Activated CD4-positive, alpha-beta T cell treated with anti-CD3 and anti-CD28 coated beads for 36 hours (primary cell): ENCODE measurements around the gene AQP6. TPM values are rescaled to one million over a fixed set of nuclear protein-coding genes. Genes with fewer than 3 reads are reported as not detected.

ENCODE experiments used
- ATAC-seq: fragments of 200-7000 bp; cut with Tn5 transposase; one replicate; pipeline ENCODE4 v1.10.0; 2021; ENCODE audit warnings: mild to moderate bottlenecking, moderate library complexity
- CTCF ChIA-PET: fragments of 350-600 bp; sonication (Branson Sonifier 250); formaldehyde crosslinking; loops from one replicate; lab custom pipeline; 2021; ENCODE audit warnings: antibody characterized with exemption; lab: Charles Lee
- POLR2A ChIA-PET: fragments of 350-600 bp; sonication (Branson Sonifier 250); formaldehyde crosslinking; loops from one replicate; lab custom pipeline; 2021; ENCODE audit warnings: antibody characterized with exemption, inconsistent platforms; lab: Charles Lee
- DNase-seq: peaks from one replicate; pipeline ENCODE4 v3.0.0-alpha.2; 2020
- H3K27ac Mint-ChIP-seq: one replicate; pipeline ENCODE4 v1.8.0; 2021; ENCODE audit warnings: mixed read lengths
- H3K27me3 Mint-ChIP-seq: one replicate; pipeline ENCODE4 v1.8.0; 2021; ENCODE audit warnings: mixed read lengths
- H3K36me3 Mint-ChIP-seq: one replicate; pipeline ENCODE4 v1.8.0; 2021; ENCODE audit warnings: low read depth, mixed read lengths
- H3K4me1 Mint-ChIP-seq: one replicate; pipeline ENCODE4 v1.8.0; 2021; ENCODE audit warnings: mixed read lengths
- H3K4me3 Mint-ChIP-seq: one replicate; pipeline ENCODE4 v1.8.0; 2021; ENCODE audit warnings: mild to moderate bottlenecking, moderate library complexity, mixed read lengths
- H3K9me3 Mint-ChIP-seq: one replicate; pipeline ENCODE4 v1.8.0; 2021; ENCODE audit warnings: low read depth, mixed read lengths
- intact Hi-C, 2 experiments: fragments of 100-400 bp; cut with DNase I in 1 of 2; cut with micrococcal nuclease in 1 of 2; formaldehyde crosslinking; loops; one replicate each; pipeline versions ENCODE4 v1.14.2 to v1.15.1; 2022 to 2024; cut with DNase I, micrococcal nuclease
- total RNA-seq, 2 experiments: library from RNA; stranded (reverse); gene quantifications; one replicate each; pipeline ENCODE4 v1.2.3, GENCODE V29; 2021

Gene AQP6, protein sequence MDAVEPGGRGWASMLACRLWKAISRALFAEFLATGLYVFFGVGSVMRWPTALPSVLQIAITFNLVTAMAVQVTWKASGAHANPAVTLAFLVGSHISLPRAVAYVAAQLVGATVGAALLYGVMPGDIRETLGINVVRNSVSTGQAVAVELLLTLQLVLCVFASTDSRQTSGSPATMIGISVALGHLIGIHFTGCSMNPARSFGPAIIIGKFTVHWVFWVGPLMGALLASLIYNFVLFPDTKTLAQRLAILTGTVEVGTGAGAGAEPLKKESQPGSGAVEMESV
- total RNA-seq: not detected

DNA sequence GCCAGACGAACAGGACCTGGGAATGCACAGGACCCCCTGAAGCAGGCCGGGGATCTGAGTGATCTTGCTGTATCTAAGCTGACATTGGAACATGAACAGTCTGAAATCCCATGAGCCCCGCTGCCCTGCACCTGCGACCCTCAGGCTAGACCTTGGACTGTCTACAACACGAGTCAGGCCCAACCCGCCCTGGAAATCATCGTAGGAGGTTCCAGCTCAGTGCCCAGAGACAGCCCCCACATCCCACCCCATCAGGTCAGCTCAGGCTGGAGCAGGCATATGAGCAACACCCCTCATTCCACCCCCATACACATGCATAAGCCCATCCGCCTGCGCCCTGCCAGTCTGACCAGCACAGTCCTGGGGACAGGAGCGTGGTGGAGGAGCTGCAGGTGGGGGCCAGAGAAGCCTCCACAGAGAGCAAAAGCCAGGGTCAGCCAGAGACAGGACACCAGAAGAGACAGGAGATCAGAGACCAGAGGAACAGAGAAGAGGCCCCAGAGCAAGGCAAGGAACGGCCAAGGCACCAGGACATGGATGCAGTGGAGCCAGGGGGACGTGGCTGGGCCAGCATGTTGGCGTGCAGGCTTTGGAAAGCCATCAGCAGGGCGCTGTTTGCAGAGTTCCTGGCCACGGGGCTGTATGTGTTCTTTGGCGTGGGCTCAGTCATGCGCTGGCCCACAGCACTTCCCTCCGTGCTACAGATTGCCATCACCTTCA, at the start of gene AQP6:
TSS of gene AQP6 (plus strand) at position 307 of the 720 bp plus-strand sequence. CDS start at position 534, 227 bp downstream.
- H3K9me3 Mint-ChIP-seq: no peaks in the 10 kb centered on the region
- POLR2A ChIA-PET: no interaction called here
- no peaks in the 10 kb centered on the region for H3K36me3 Mint-ChIP-seq
- intact Hi-C loops: no loop called here
- H3K27me3 Mint-ChIP-seq: peaks cover 5% of the 10 kb centered on the region
- H3K4me1 Mint-ChIP-seq: no peaks in the 10 kb centered on the region
- ATAC-seq (no peak), DNase-seq (no peak)
- CTCF ChIA-PET: interaction anchor here (0.9 to 1.1 kb wide), 2 partner anchors 67 to 82 kb away, joined by 4 read pairs; no protein-coding TSS in a partner anchor
- no peak within 1 kb of the TSS for H3K4me3 Mint-ChIP-seq
- no peak within 1 kb of the TSS for H3K27ac Mint-ChIP-seq

DNA sequence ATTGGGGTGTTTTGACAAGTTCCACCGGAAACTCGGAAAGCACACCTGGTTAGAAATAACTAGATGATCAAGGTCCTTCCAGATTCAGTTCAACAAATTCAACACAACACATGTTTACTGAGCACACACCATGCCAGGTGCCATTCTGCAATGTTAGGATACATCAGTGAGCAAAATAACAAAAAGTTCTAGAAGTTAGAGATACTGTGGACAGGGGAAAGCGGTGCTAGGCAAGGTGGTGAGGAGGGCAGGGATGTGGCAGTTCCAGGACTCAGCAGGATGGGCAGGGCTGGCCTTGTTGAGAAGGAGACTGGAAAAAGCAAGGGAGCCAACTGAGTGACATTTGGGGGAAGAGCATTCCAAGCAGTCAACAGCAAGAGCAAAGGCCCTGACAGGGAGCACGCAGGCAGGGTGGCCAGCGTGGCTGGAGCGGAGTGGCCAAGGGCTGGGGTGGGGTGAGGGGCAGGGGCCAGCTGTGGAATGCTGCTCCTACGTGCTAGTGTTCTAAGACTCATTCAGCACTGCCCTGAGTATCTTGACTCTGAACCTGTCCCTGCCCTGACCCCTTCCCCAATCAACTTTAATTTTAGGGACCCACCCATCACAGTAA, 49.6 kb upstream of the AQP6 start:
- Mint-ChIP-seq H3K4me3 (no peak overlapping the region), H3K27me3 (no peaks in the 10 kb centered on the region), H3K27ac (no peak overlapping the region), H3K36me3 (no peaks in the 10 kb centered on the region), H3K4me1 (no peaks in the 10 kb centered on the region), H3K9me3 (no peaks in the 10 kb centered on the region)
- ChIA-PET CTCF (no interaction called here), POLR2A (interaction anchor here (0.6 kb wide), 1 partner anchor 124 kb away, joined by 6 read pairs; no protein-coding TSS in a partner anchor)
- no peak for ATAC-seq
- intact Hi-C loops: no loop called here
- no peak for DNase-seq

DNA sequence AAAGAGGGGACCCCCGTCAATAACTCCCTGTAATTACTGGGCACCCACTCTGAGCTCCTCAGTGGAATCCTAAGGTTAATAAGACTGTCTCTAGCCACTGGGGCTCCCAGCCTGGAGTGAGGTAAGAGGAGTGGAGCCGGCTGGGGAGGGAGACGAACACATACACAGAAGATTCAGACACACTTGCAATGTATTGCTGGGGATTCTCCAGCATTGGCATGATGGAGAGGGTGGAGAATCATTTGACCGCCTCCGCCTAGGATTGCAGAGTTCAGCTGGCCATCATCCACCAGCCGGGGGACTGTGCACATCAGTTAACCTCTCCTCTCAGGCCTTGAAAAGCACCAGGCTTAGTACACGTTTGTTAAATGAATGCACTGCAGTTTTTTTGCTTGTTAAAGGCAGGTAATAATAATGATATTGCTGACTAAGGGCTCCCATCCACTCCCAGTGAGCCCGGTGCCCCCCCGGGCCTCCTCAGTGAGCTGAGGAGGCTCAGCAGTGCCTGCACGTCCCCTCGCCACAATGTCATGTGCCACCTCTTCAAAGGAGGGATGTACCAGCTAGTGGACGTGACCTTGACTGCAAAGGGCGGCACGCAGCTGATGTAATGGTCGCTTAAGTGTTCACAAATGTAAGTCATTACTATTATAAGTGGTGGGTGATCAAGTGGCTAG, 48.7 kb upstream of the AQP6 start:
- DNase-seq (no peak), ATAC-seq (no peak)
- Mint-ChIP-seq H3K27ac (no peak overlapping the region), H3K36me3 (no peaks in the 10 kb centered on the region), H3K4me3 (no peak overlapping the region), H3K9me3 (no peaks in the 10 kb centered on the region), H3K4me1 (no peaks in the 10 kb centered on the region), H3K27me3 (no peaks in the 10 kb centered on the region)
- POLR2A ChIA-PET: interaction anchor here (0.6 kb wide), 1 partner anchor 125 kb away, joined by 6 read pairs; no protein-coding TSS in a partner anchor
- intact Hi-C loops: no loop called here
- CTCF ChIA-PET: interaction anchor here (0.8 kb wide), 1 partner anchor 146 kb away, joined by 3 read pairs; no protein-coding TSS in a partner anchor

DNA sequence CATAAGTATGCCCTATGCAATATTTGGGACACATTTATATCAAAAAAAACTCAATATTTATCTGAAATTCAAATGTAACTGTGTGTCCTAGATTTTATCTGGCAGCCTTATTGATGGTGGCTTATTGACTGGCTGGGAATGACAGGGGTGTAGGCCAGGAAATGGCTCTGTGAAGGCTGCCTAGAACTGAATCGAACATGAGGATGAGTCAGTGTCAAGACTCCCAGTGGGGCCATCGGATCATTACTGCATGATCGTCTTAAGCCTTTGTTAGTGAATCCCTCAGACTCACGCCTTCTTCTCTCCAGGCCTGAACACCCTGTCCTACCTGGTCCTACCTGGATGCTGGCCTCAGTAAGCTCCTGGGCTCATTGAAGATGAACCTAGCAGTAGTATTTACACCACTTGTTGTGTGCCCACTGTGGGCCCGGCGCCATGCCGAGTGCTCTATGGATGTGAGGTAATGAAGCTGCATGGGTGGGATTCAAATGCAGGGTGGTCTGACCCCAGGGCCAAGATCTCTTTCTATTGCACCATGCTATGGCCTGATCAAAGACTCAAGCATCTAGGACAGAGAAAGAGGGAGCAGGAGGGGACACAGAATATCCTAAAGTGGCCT, 48.0 kb upstream of the AQP6 start:
- H3K4me1 Mint-ChIP-seq: no peaks in the 10 kb centered on the region
- intact Hi-C loops: no loop called here
- H3K27ac Mint-ChIP-seq: no peak overlapping the region
- no peaks in the 10 kb centered on the region for H3K9me3 Mint-ChIP-seq
- no peaks in the 10 kb centered on the region for H3K27me3 Mint-ChIP-seq
- CTCF ChIA-PET: interaction anchor here (0.8 kb wide), 1 partner anchor 146 kb away, joined by 3 read pairs; no protein-coding TSS in a partner anchor
- POLR2A ChIA-PET: no interaction called here
- ATAC-seq (no peak), DNase-seq (no peak)
- H3K36me3 Mint-ChIP-seq: no peaks in the 10 kb centered on the region
- no peak overlapping the region for H3K4me3 Mint-ChIP-seq

- Mint-ChIP-seq H3K4me3 (no peak overlapping the region), H3K4me1 (no peaks in the 10 kb centered on the region), H3K36me3 (no peaks in the 10 kb centered on the region), H3K27ac (no peak overlapping the region), H3K9me3 (no peaks in the 10 kb centered on the region), H3K27me3 (no peaks in the 10 kb centered on the region)
- ATAC-seq: no peak
- POLR2A ChIA-PET: no interaction called here
- DNase-seq: no peak
- CTCF ChIA-PET: interaction anchor here (0.6 kb wide), 1 partner anchor 86 kb away, joined by 3 read pairs; no protein-coding TSS in a partner anchor
- intact Hi-C loops: no loop called here
Measured at GRCh38 chr12:49925433-49926204, 47.1 kb upstream of the AQP6 start.

DNA sequence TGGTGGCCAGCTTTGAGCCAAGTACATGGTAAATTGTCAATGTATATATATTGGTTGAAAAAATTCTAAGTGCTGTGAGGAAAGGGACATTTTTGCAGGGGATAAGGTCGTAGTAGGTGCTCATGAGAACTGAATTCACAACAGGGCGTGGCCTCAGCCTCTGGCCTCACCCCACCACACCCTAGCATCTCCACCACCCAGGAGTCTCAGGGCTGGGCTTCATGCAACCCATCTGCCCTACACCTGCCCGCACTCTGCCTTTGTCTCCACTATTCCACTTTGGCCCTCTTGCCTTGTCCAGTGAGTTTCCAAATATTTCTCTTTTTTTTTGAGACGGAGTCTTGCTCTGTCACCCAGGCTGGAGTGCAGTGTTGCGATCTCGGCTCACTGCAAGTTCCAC, 44.3 kb upstream of the AQP6 start:
- no peaks in the 10 kb centered on the region for H3K27me3 Mint-ChIP-seq
- ATAC-seq: no peak

DNA sequence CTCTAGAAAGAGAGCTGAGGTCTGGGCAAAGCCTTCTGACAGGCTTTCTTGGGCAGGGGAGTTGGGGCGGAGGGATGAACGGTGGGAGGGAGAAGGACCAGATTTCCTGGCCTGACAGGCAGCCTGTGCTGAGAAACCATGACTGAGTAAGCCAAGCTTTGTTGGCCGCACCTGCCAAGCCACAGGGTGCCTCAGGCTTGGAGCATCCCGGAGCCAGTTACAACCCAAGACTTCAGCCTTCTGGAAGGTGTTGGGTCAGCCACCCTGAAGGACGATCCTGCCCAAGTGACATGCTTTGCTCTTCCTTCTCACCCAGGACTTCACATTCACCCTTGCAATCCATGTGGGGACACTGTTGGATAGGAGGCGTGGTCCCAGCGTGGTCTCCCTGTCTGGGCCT, 43.2 kb upstream of the AQP6 start:
- H3K4me1 Mint-ChIP-seq: peaks cover 7% of the 10 kb centered on the region
- intact Hi-C loops: no loop called here
- no peak for ATAC-seq
- H3K4me3 Mint-ChIP-seq: no peak overlapping the region
- POLR2A ChIA-PET: no interaction called here
- no peak for DNase-seq
- no peak overlapping the region for H3K27ac Mint-ChIP-seq
- H3K9me3 Mint-ChIP-seq: no peaks in the 10 kb centered on the region
- CTCF ChIA-PET: interaction anchor here (0.6 to 3.3 kb wide), 3 partner anchors 17 to 353 kb away, joined by 3 to 23 read pairs (median 3); no protein-coding TSS in a partner anchor
- no peaks in the 10 kb centered on the region for H3K27me3 Mint-ChIP-seq
- H3K36me3 Mint-ChIP-seq: no peaks in the 10 kb centered on the region

More for the DNA sequence above, 44.3 kb upstream of the AQP6 start:
- CTCF ChIA-PET: interaction anchor here (0.7 to 3.3 kb wide), 8 partner anchors 8 to 159 kb away, joined by 3 to 23 read pairs (median 4); no protein-coding TSS in a partner anchor
- H3K9me3 Mint-ChIP-seq: no peaks in the 10 kb centered on the region
- no peak for DNase-seq
- no peaks in the 10 kb centered on the region for H3K36me3 Mint-ChIP-seq
- POLR2A ChIA-PET: no interaction called here
- H3K4me3 Mint-ChIP-seq: no peak overlapping the region
- H3K4me1 Mint-ChIP-seq: peaks cover 7% of the 10 kb centered on the region
- H3K27ac Mint-ChIP-seq: no peak overlapping the region
- intact Hi-C loops: no loop called here

- ChIA-PET CTCF (interaction anchor here (0.8 to 3.3 kb wide), 5 partner anchors 13 to 125 kb away, joined by 3 to 23 read pairs (median 6); no protein-coding TSS in a partner anchor), POLR2A (no interaction called here)
- Mint-ChIP-seq H3K4me3 (no peak overlapping the region), H3K27me3 (no peaks in the 10 kb centered on the region), H3K4me1 (peaks cover 7% of the 10 kb centered on the region), H3K9me3 (no peaks in the 10 kb centered on the region), H3K36me3 (no peaks in the 10 kb centered on the region), H3K27ac (no peak overlapping the region)
- no peak for DNase-seq
- intact Hi-C loops: no loop called here
- ATAC-seq: peak; percentile 68
Measured at GRCh38 chr12:49930515-49931288, 42.0 kb upstream of the AQP6 start.

GRCh38 chr12:49932023-49932422, 40.7 kb upstream of the AQP6 start:
- no peaks in the 10 kb centered on the region for H3K27me3 Mint-ChIP-seq
- no peak for ATAC-seq
- DNase-seq: no peak
- intact Hi-C loops: no loop called here
- ChIA-PET POLR2A (no interaction called here), CTCF (interaction anchor here (0.8 to 3.3 kb wide), 4 partner anchors 11 to 78 kb away, joined by 3 to 15 read pairs (median 9); no protein-coding TSS in a partner anchor)
- H3K27ac Mint-ChIP-seq: no peak overlapping the region
- H3K4me3 Mint-ChIP-seq: no peak overlapping the region
- no peaks in the 10 kb centered on the region for H3K9me3 Mint-ChIP-seq
- H3K4me1 Mint-ChIP-seq: peaks cover 7% of the 10 kb centered on the region
- H3K36me3 Mint-ChIP-seq: no peaks in the 10 kb centered on the region
